Esophagus squamous epithelium (tissue), 5 donors: ENCODE data around the gene DRG2. TPM values are rescaled to one million over a fixed set of nuclear protein-coding genes. Genes with fewer than 3 reads are reported as not detected.

Experiments
- DNase-seq: peaks from one replicate; lab custom pipeline; 2025; lab: John Stamatoyannopoulos, UW
- H3K27ac ChIP-seq, 4 donors: fragments of 200-600 bp; sonication (generic); one replicate each; pipeline ENCODE4 v1.5.1; 2016 to 2019; ENCODE audit warnings: mild to moderate bottlenecking in 1 of 4
- H3K27me3 ChIP-seq, 4 donors: fragments of 200-600 bp; sonication (generic); 1 replicate in 3 of 4; 2 replicates in 1 of 4; pipeline versions ENCODE4 v1.5.1 to v1.6.0; 2017 to 2021; ENCODE audit warnings: antibody characterized with exemption in 1 of 4
- H3K36me3 ChIP-seq, 3 donors: fragments of 200-600 bp; sonication (generic); one replicate each; pipeline ENCODE4 v1.5.1; 2016 to 2019
- H3K4me1 ChIP-seq, 3 donors: fragments of 200-600 bp; sonication (generic); one replicate each; pipeline ENCODE4 v1.5.1; 2017 to 2019
- H3K4me3 ChIP-seq, 4 donors: fragments of 200-600 bp; sonication (generic); 1 replicate in 3 of 4; 2 replicates in 1 of 4; pipeline ENCODE4 v1.5.1; 2016 to 2019; ENCODE audit warnings: mild to moderate bottlenecking in 2 of 4, moderate library complexity in 1 of 4
- H3K9me3 ChIP-seq, 3 donors: fragments of 200-600 bp; sonication (generic); one replicate each; pipeline ENCODE4 v1.5.1; 2016 to 2019
- CTCF ChIP-seq, 6 experiments: fragments of 450-650 bp in 4 of 6; fragments of 200-600 bp in 2 of 6; sonication (generic) in 2 of 6; IDR thresholded peaks; one replicate each; pipeline ENCODE4 v1.5.1; 2016 to 2019; ENCODE audit warnings: antibody characterized with exemption in 6 of 6, mild to moderate bottlenecking in 4 of 6, moderate library complexity in 4 of 6
- POLR2A ChIP-seq, 4 donors: fragments of 450-650 bp; IDR thresholded peaks; one replicate each; pipeline ENCODE4 v1.6.1; 2017; ENCODE audit warnings: antibody characterized with exemption in 4 of 4, mild to moderate bottlenecking in 4 of 4, moderate library complexity in 3 of 4
- WGBS, 2 donors: methylation state at CpG; one replicate each; pipeline ENCODE4 v1.1.5; 2018; 5-methylcytosine and 5-hydroxymethylcytosine counted together
- intact Hi-C: fragments of 100-400 bp; cut with DNase I; formaldehyde crosslinking; loops from one replicate; pipeline ENCODE4 v1.15.0; 2022
- total RNA-seq, 4 donors: library from RNA; depleted of rRNA; stranded (reverse); fragments of >200 nt; gene quantifications; one replicate each; pipeline ENCODE4 v1.1.0, GENCODE V29; 2016
- donor health status: DM: yes; HTN: yes; CAD: no.

The DRG2 gene
- total RNA-seq, 4 donors from 2014 or later = 31.8 to 45.4 (median 37.9) TPM

GRCh38 chr17:18102640-18103039 is 14.9 kb downstream of the DRG2 start:
- DNase-seq = no peak
- Histone ChIP-seq H3K36me3 (peaks cover 21 to 93% (median 32%) of the 10 kb centered on the region in 3 donors), H3K4me1 (no peaks in the 10 kb centered on the region), H3K9me3 (no peaks in the 10 kb centered on the region), H3K27me3 (no peaks in the 10 kb centered on the region), H3K27ac (no peak overlapping the region), H3K4me3 (no peak overlapping the region)
- WGBS, 2 donors = 83% methylated on average over 2 of the region's 3 CpGs; no CpG with 5 or more reads in 1 of the 2 donors
- intact Hi-C loops = no loop called here
- no peak for TF ChIP-seq POLR2A (IDR thresholded peaks at IDR 0.05)
- TF ChIP-seq CTCF (IDR thresholded peaks at IDR 0.05) = no peak

DNA sequence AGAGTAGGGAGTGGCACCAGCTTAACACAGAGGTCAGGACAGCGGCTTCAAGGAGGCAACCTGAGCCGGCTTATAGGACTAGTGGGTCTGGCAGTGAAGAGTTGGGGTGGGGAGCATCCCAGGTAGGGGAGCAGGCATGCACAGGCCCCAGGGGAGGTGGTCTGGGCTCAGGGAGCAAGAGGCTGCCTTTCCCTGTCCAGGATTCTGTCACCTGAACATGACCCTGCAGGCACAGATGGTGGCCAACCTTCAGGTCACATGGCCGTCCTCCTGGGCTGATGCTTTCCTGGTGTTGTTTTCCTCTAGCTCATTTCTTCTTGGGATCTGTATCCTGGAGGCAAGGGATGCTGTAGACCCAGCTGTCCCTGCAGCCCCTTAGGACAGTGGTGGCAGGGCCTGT is 17.3 kb downstream of the DRG2 start:
- H3K27me3 ChIP-seq = no peaks in the 10 kb centered on the region
- no peak overlapping the region for H3K4me3 ChIP-seq
- TF ChIP-seq CTCF (IDR thresholded peaks at IDR 0.05) = no peak
- H3K4me1 ChIP-seq = no peaks in the 10 kb centered on the region
- H3K36me3 ChIP-seq = peaks cover 8 to 69% (median 26%) of the 10 kb centered on the region in 3 donors
- intact Hi-C loops = no loop called here
- no peak overlapping the region for H3K27ac ChIP-seq
- WGBS, 2 donors = 88 to 89% methylated on average over 1 to 3 of the region's 3 CpGs
- no peak for DNase-seq
- H3K9me3 ChIP-seq = no peaks in the 10 kb centered on the region

DNA sequence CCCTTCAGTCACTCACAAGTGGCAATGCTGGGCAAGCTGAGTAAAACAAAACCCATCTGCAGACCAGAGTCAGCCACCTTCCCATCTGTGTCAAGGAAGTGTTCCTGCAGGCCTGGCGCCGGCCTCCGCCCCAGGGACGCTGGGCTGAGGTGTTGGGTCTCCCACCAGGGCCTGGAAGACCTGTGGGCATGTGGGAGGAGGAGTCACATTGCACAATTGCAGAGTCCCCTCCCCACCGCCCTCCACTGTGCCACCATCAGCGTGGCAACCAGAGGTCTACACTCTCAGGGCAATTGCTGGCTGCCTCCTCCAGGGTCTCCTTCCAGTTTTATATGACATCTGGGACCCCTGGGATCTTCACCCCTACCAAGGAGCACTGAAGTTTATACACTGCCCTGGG is 17.8 kb downstream of the DRG2 start:
- intact Hi-C loops = no loop called here
- H3K27ac ChIP-seq = no peak overlapping the region
- no CpG with 5 or more reads among the region's 6 CpGs for WGBS, 2 donors
- TF ChIP-seq CTCF (IDR thresholded peaks at IDR 0.05) = no peak
- no peak for TF ChIP-seq POLR2A (IDR thresholded peaks at IDR 0.05)
- no peaks in the 10 kb centered on the region for H3K4me1 ChIP-seq
- no peak overlapping the region for H3K4me3 ChIP-seq
- H3K9me3 ChIP-seq = no peaks in the 10 kb centered on the region
- no peak for DNase-seq
- no peaks in the 10 kb centered on the region for H3K27me3 ChIP-seq
- peaks cover 2 to 63% (median 21%) of the 10 kb centered on the region in 3 donors for H3K36me3 ChIP-seq

- TF ChIP-seq POLR2A (IDR thresholded peaks at IDR 0.05) (no peak), CTCF (IDR thresholded peaks at IDR 0.05) (no peak)
- no peaks in the 10 kb centered on the region for H3K9me3 ChIP-seq
- H3K27ac ChIP-seq = no peak overlapping the region
- DNase-seq = no peak
- peaks cover 0 to 57% (median 21%) of the 10 kb centered on the region in 3 donors for H3K36me3 ChIP-seq
- intact Hi-C loops = no loop called here
- H3K4me3 ChIP-seq = no peak overlapping the region
- H3K27me3 ChIP-seq = no peaks in the 10 kb centered on the region
- 89 to 90% methylated on average over 7 to 9 of the region's 9 CpGs for WGBS, 2 donors
- H3K4me1 ChIP-seq = no peaks in the 10 kb centered on the region
Measured at GRCh38 chr17:18106211-18106610, 18.5 kb downstream of the DRG2 start.

DNA sequence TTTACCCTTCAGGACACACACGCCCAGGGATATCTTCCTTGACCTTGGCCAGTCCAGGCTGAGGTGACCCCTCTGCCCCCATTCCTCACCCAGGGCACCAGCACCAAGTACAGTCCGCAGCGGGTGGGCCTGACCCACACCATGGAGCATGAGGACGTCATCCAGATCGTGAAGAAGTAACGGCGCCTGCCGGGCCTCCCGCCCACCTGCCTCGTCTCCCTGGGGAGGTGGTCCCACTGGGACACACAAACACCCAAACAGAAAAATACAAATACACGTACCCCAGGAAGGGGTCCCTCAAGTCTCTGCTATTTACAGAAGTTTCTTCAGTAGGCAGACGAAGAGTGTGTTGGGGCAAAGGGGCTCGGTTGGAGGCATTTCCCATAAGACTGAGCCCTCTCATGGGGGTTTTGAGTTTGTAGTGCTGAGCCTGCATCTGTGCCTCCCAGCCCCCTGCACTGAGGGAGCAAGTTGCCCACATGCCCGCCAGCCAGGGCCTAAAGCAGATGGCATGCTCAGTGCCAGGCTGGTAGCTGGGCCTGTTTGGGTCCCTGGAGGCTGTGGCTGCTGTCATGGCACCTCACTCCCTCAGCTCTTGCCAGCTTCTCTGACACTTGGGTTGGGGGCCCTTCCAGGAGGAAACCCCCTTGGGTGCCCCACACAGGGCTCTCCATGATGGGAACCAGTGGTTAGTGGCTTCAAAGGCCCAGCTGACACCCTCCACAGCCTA is 19.5 kb downstream of the DRG2 start:
- Histone ChIP-seq H3K36me3 (peaks cover 0 to 47% (median 12%) of the 10 kb centered on the region in 3 donors), H3K27me3 (no peaks in the 10 kb centered on the region)
- WGBS, 2 donors = 60 to 100% methylated on average over 2 to 5 of the region's 14 CpGs

More for the DNA sequence above, 19.5 kb downstream of the DRG2 start:
- Histone ChIP-seq H3K9me3 (no peaks in the 10 kb centered on the region), H3K4me1 (no peaks in the 10 kb centered on the region), H3K4me3 (no peak overlapping the region), H3K27ac (no peak overlapping the region)
- intact Hi-C loops = no loop called here
- no peak for DNase-seq
- TF ChIP-seq CTCF (IDR thresholded peaks at IDR 0.05) (no peak), POLR2A (IDR thresholded peaks at IDR 0.05) (no peak)
